ENCODE results near the gene TBL1Y.
"Not testable (repeated sequence)": the region's sequence is repeated elsewhere in the genome, so short reads cannot be mapped to it uniquely, and the experiment has no call there.

Gene TBL1Y

GRCh38 chrY:7078725-7079124 lies 168.2 kb downstream of the TBL1Y start:
- no peak for DNase-seq (ENCODE audit: low read depth)
- TF ChIP-seq, protein P1, sequence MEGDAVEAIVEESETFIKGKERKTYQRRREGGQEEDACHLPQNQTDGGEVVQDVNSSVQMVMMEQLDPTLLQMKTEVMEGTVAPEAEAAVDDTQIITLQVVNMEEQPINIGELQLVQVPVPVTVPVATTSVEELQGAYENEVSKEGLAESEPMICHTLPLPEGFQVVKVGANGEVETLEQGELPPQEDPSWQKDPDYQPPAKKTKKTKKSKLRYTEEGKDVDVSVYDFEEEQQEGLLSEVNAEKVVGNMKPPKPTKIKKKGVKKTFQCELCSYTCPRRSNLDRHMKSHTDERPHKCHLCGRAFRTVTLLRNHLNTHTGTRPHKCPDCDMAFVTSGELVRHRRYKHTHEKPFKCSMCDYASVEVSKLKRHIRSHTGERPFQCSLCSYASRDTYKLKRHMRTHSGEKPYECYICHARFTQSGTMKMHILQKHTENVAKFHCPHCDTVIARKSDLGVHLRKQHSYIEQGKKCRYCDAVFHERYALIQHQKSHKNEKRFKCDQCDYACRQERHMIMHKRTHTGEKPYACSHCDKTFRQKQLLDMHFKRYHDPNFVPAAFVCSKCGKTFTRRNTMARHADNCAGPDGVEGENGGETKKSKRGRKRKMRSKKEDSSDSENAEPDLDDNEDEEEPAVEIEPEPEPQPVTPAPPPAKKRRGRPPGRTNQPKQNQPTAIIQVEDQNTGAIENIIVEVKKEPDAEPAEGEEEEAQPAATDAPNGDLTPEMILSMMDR (conservative IDR thresholded peaks at IDR 0.05; ENCODE audit: low read length), result no peak
- no peak overlapping the region for H3K4me3 ChIP-seq (ENCODE audit: low read length)

DNA sequence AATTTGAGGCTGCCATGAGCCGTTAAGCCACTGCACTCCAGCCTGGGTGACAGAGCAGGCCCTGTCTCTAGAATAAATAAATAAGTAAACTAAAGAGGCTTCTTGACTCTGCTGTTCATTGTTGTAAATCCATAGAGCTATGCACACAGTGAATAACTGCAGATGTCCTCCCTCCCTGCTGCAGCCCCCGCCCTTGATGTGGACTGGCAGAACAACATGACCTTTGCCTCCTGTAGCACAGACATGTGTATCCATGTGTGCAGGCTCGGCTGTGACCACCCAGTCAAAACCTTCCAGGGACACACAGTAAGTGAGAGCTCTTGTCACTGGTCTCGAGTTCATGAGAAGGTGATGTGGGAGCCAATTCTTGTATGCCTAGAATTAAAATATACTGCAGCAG lies 170.1 kb downstream of the TBL1Y start:
- DNase-seq (ENCODE audit: low read depth); H3K4me3 ChIP-seq (ENCODE audit: low read length): not testable (repeated sequence)

- no peak overlapping the region for H3K4me3 ChIP-seq (ENCODE audit: low read length)
- peak; percentile 59 for DNase-seq (ENCODE audit: low read depth)
- TF ChIP-seq, protein P1 (conservative IDR thresholded peaks at IDR 0.05; ENCODE audit: low read length), result peak; percentile 63
Measured at GRCh38 chrY:7085606-7086005, 175.1 kb downstream of the TBL1Y start.

GRCh38 chrY:7092836-7093235 lies 182.3 kb downstream of the TBL1Y start:
- no peak overlapping the region for H3K4me3 ChIP-seq (ENCODE audit: low read length)
- TF ChIP-seq, protein P1 (conservative IDR thresholded peaks at IDR 0.05; ENCODE audit: low read length), result peak; percentile 30
- no peak for DNase-seq (ENCODE audit: low read depth)

DNA sequence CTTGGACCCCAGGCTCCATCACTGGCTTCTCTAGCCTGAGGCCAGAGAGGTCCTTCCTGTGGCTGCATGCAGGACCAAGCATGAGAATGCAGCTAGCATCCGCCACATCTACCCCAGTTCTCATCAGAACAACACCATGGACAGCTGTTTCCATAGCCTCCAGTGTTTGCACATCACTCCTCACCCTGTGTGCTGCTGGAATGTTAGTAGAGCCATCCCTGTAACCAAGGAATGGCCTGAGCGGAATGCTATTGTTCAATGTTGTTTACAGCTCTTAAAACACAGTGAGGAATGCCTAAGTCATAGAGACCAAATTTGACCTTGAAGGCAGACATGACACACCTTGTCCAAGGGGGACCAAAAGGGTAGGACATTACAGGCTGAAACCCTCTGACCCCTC lies 183.9 kb downstream of the TBL1Y start:
- DNase-seq (ENCODE audit: low read depth), result no peak
- H3K4me3 ChIP-seq (ENCODE audit: low read length), result no peak overlapping the region
- TF ChIP-seq, protein P1 (conservative IDR thresholded peaks at IDR 0.05; ENCODE audit: low read length), result no peak

- H3K4me3 ChIP-seq (ENCODE audit: low read length), result no peak overlapping the region
- TF ChIP-seq, protein P1 (conservative IDR thresholded peaks at IDR 0.05; ENCODE audit: low read length), result no peak
- no peak for DNase-seq (ENCODE audit: low read depth)
Measured at GRCh38 chrY:7097021-7097420, 186.5 kb downstream of the TBL1Y start.

DNA sequence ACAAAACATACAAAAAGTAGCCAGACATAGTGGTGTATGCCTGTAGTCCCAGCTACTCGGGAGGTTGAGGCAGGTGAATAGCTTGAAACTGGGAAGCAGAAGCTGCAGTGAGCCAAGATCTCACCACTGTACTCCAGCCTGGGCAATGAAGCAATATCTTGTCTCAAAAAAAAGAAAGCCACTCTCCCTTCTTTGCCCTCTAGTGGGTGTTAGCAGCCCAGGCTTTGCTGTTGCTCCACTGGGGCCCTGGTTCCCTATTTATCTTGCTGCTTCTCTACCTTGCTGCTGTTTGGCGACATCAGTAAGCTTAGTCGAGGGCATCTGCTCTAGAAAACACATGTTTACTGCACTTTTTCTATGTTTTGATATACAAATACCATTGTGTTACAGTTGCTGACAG lies 189.2 kb downstream of the TBL1Y start:
- TF ChIP-seq, protein P1 (conservative IDR thresholded peaks at IDR 0.05; ENCODE audit: low read length), result 0 out of 2 replicates have a peak, but pooled peaks have one; percentile 7
- DNase-seq (ENCODE audit: low read depth), result no peak
- H3K4me3 ChIP-seq (ENCODE audit: low read length), result no peak overlapping the region

GRCh38 chrY:7102680-7103079 lies 192.2 kb downstream of the TBL1Y start:
- no peak for DNase-seq (ENCODE audit: low read depth)
- no peak overlapping the region for H3K4me3 ChIP-seq (ENCODE audit: low read length)
- TF ChIP-seq, protein P1 (conservative IDR thresholded peaks at IDR 0.05; ENCODE audit: low read length), result no peak
